HFF-Myc (cell line): ENCODE measurements around the gene SEMA4A.
"Not testable (repeated sequence)": the region's sequence is repeated elsewhere in the genome, so short reads cannot be mapped to it uniquely, and the experiment has no call there.

ENCODE experiments used
- DNase-seq: peaks from one replicate; pipeline ENCODE4 v3.0.0-alpha.2; 2011; ENCODE audit warnings: low read depth; ENCODE audit errors: extremely low read depth
- H3K4me3 ChIP-seq: replicated peaks from 2 replicates; pipeline ENCODE4 v1.5.1; 2011; ENCODE audit warnings: low read depth, mild to moderate bottlenecking, control low read depth, low read length
- TF ChIP-seq, protein P1 (sequence below): IDR thresholded peaks from 2 replicates; pipeline ENCODE4 v1.5.1; 2012; ENCODE audit warnings: mild to moderate bottlenecking, low read depth, low read length, control low read depth; ENCODE audit errors: missing control alignments

The SEMA4A gene

DNA sequence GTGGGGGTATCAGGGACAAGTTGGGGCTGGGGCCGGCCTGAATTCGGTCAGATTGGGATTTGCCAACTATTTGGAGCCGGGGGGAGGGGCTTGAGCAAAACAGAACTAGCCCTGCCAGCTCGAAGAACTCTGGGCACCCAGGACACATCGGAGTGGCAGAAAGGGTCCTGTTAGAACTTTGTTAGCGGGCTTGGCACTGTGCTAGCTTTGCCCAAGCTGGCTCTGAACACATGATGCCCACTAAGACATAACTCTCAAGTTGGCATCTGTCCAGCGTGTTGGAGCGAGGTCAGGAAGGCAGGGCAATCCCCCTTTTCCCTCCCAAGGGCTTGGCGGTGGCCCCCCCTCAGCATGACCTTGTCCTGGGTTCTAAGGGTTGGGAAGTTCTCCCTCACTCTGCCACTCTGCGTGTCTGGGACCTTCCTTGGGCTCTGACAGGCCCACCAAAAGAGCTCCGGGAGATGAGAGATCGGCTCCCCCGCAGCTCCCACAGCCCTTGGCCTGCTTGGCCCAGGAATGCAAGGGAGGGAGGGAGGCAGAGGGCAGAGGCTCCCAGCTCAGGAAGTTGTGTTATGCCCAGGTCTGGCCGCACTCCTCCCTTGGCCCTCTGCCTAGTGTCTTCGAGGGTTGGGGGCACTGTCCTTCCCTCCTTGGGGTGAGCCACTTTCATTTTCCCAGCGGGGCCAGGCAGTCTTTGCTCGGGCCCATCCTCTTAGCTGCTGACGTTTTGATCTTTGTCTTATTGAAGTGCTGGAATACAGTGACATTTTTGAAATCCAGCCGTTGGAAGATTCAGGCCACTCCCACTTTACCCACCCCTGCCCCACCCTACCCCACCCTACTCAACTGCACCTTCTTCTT is 37.6 kb upstream of the SEMA4A start:
- DNase-seq: no peak
- TF ChIP-seq, protein P1, sequence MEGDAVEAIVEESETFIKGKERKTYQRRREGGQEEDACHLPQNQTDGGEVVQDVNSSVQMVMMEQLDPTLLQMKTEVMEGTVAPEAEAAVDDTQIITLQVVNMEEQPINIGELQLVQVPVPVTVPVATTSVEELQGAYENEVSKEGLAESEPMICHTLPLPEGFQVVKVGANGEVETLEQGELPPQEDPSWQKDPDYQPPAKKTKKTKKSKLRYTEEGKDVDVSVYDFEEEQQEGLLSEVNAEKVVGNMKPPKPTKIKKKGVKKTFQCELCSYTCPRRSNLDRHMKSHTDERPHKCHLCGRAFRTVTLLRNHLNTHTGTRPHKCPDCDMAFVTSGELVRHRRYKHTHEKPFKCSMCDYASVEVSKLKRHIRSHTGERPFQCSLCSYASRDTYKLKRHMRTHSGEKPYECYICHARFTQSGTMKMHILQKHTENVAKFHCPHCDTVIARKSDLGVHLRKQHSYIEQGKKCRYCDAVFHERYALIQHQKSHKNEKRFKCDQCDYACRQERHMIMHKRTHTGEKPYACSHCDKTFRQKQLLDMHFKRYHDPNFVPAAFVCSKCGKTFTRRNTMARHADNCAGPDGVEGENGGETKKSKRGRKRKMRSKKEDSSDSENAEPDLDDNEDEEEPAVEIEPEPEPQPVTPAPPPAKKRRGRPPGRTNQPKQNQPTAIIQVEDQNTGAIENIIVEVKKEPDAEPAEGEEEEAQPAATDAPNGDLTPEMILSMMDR: no peak
- H3K4me3 ChIP-seq: peak overlapping the region; percentile 100

DNA sequence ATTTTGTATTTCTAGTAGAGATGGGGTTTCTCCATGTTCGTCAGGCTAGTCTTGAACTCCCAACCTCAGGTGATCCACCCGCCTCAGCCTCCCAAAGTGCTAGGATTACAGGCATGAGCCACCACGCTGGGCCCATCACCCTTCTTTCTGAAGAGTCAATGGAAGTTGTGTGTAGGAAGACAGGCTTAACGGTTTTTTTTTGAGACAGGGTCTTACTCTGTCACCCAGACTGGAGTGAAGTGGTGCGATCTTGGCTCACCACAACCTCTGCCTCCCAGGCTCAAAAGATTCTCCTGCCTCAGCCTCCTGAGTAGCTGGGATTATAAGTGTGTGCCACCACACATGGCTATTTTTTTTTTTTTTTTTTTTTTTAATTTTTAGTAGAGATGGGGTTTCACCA is 36.7 kb upstream of the SEMA4A start:
- peak overlapping the region; percentile 100 for H3K4me3 ChIP-seq
- DNase-seq: not testable (repeated sequence)

DNA sequence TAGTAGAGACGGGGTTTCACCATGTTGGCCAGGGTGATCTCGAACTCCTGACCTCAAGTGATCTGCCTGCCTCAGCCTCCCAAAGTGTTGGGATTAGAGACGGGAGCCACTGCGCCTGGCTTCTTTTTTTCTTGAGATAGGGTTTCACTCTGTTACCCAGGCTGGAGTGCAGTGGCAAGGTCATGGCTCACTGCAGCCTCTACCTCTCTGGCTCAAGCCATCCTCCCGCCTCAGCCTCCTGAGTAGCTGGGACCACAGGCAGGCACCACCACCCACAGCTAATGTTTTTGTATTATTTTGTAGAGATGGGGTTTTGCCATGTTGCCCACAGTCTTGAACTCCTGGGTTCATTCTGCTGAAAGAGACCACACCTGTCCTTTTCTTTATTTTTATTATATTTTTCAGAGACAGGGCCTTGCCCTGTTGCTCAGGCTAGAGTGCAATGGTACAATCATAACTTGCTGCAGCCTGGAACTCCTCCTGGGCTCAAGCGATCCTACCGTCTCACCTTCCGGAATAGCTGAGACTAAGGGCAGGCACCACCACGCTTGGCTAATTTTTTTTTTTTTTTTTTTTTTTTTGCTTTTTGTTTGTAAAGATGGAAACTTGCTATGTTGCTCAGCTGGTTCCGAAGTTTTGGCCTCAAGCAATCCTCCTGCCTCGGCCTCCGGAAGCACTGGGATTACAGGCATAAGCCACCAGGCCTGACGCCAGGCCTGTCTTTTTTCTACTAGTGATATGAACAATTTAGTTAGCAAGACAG is 35.8 kb upstream of the SEMA4A start:
- peak overlapping the region; percentile 100 for H3K4me3 ChIP-seq
- TF ChIP-seq, protein P1: no peak
- DNase-seq: no peak

DNA sequence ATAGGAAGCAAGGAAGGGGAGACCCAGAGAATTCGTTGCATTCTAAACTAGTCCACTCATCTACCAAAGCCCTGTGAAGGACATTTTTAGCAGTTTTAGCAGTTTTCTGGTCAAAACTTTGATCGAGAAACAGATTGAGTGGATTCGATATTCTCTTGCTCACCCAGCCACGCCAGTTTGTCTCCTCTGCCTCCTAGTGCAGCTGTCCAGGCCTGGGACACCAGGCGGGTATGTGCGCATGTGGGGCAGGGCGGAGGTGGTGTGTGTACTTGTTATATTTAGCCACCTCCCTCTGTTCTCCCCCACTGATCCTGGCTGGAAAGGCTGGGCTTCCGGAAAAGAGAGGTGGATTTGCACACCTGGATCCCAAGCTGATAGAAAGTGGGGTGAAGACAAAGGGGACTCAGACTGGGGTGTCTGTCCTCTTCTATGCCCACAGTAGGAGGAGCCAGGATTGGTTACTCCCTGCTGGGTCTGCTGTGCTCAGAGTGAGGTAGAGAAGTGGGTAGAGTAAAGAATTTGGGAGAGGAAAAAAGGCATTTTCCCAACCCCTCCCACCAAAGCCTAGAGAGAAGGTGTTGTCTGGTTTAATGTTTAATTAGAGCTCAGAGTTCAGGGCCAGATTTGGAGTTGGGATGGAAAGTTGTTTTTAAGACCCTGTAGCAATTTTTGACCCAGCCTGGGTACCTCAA is 35.1 kb upstream of the SEMA4A start:
- DNase-seq: no peak
- TF ChIP-seq, protein P1: no peak
- H3K4me3 ChIP-seq: peak overlapping the region; percentile 100

DNA sequence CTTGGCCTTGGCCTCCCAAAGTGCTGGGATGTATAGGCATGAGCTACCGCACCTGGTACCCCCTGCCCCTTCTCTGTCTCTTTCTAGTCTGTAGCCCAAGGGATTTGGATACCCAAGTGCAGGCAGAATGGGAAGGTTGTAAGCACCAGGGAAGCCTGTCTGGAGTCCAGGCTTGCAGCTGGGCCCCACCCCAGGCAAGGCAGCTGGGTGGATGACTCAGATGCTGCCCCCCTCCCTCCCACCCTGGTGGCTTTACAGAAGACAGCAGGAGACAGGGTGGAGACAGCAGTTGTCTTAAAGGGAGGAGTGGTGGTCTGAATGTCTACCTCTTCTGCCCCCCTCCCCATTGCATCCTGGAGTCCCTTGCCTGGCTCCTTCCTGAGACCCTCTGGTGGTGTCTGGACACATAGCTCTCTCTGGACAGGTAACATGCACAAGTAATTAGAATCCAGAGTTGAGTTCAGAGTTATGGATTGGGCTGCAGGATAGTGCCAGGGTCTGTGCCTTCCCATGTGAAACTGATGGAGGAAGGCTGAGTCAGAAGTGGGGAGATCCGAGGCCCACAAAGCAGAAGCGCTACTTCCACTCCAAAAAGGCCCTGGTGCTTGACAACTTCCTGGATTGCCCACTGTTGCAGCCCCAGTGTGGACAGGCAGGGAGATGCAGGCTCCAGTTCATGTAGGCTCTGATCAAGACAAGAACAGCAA is 33.7 kb upstream of the SEMA4A start:
- H3K4me3 ChIP-seq: peak overlapping the region; percentile 100
- no peak for DNase-seq
- TF ChIP-seq, protein P1: no peak

DNA sequence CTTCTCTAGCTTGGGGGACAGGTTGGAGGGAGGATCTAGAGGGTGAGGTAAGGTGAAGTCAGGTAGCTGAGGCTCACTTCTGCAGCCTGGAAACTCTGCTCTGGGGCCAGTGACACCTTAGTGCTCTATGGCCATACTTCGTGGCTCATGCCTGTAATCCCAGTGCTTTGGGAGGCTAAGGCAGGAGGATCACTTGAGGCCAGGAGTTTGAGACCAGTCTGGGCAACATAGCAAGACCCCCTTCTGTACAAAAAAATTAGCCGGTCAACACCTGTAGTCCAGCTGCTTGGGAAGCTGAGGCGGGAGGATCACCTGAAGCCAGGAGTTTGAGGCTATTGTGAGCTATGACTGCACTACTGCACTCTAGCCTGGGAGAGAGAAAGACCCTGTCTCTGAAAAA is 33.1 kb upstream of the SEMA4A start:
- no peak for DNase-seq
- TF ChIP-seq, protein P1: no peak
- peak overlapping the region; percentile 100 for H3K4me3 ChIP-seq

DNA sequence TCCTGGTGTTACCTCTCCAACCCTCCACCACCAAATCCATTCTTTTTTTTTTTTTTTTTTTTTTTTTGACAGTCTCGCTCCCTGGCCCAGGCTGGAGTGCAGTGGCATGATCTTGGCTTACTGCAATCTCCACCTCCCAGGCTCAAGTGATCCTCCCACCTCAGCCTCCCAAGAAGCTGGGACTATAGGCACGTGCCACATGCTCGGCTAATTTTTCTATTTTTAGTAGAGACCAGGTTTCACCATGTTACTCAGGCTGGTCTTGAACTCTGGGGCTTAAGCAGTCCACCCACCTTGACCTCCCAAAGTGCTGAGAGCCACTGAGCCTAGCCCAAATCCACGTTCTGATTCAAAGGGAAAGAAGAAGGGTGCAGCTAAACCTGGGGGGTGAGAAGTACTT is 32.4 kb upstream of the SEMA4A start:
- peak overlapping the region; percentile 100 for H3K4me3 ChIP-seq

More for the DNA sequence above, 32.4 kb upstream of the SEMA4A start:
- not testable (repeated sequence) for DNase-seq
